OCI-LY3 (cell line): ENCODE data around the gene KRT4.

Experiments used
- CTCF ChIP-seq: fragments of 200-600, 300-600 bp; sonication (generic); IDR thresholded peaks from 2 replicates; pipeline ENCODE4 v1.5.1; 2014; ENCODE audit warnings: antibody characterized with exemption, low read length, low read depth
- EZH2phosphoT487 ChIP-seq: fragments of 200-600 bp; shearing (Covaris generic); IDR thresholded peaks from 2 replicates; pipeline ENCODE4 v1.6.1; 2018; ENCODE audit warnings: antibody characterized with exemption, mixed run types, low read depth

- TF ChIP-seq EZH2phosphoT487 (no peak), CTCF (no peak)
Observed at GRCh38 chr12:52821071-52821730, 7.3 kb upstream of the KRT4 start.
